HTERT RPE-1 (cell line): Measurements from ENCODE around the gene BPIFB6.
"Not testable (repeated sequence)": the region's sequence is repeated elsewhere in the genome, so short reads cannot be mapped to it uniquely, and the experiment has no call there.

ENCODE experiments used
- in situ Hi-C: fragments of 300-500 bp; cut with MboI; formaldehyde crosslinking; loops from 4 replicates; pipeline ENCODE4 v1.14.3; 2020; ENCODE audit warnings: low sequenced_read_pairs

The BPIFB6 gene

DNA sequence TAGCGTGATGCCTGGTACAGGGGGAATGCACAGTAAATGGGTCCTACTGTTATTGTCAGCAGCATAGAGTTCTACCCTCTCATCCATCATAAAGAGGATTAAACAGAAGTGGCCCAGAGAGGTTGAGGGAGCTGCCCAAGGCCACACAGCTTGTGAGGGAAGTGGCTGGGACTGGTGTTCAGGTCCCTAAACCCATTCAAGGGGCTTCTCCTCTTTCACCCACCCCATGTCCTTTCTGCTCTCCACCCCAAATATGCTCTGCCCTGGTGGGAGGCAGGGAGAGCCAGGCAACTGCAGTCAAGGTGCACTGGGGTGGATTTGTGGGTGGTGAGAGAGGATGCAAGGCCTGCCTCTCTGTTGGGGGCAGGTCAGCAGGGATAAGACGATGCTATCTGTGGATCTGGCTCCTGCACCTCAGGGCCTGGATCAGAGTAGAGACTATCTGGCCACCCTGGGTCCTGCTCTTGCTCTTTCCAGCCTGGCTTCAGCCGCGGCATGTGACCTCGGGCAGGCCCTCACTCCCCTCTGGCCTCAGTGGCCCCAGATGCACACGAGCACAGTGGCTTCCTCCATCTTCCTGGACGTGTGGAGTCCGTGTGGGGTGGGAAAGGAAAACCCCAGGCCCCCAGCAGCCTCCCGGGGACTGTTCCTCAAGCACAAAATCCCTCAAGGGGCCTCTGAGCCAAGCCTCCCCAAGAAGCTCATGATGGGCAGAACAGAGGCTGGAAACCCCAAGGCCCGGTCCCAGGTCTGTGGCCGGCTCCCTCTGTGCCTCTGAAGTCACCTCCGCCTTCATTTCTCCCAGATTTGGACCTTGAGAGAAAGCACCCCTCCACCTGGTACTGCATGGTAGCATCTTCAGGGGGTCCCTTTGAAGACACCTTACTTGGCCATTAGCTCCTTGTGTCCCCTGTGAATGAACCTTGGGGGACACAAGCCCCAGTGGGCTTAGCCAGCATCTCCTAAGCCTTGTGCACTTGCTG lies 3.4 kb upstream of the BPIFB6 start:
- in situ Hi-C loops, result no loop called here

DNA sequence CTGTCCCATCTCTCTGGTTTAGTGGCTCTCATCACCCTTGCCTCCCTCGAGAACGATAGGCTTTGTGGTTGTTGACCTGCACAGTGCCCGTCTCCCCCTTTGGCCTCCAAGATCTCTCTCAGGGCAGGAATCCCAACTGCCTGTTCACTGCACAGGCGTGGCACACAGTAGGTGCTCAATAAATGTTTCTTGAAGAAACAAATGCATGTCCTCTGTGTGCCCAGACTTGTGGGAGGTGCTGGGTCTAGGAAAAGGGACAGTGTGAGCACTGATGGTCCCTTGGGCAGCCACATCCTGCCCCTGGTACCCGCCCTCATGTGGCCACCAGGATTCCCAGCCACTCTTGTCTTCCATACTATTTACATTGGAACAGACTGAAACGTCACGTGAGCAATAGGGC lies 2.6 kb upstream of the BPIFB6 start:
- in situ Hi-C loops, result no loop called here

DNA sequence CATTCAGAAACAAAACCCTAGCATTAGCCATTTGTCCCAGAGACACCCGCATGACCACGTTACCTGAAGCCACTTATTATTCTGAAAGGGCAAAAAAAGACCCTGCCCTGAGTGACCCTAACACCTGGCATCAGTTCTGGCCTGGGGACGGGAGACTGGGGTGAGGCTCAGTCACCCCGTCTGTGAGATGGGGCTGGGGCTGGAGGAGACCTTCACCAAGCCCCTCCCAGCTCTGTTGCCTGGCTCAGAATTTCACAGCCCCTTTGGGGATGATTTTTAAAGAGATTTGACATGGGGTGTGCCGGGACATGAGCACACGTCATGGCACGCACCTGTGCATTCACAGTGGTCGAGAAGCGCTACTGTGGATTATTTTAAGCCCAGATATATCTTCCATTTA lies 1.4 kb upstream of the BPIFB6 start:
- in situ Hi-C loops, result no loop called here

DNA sequence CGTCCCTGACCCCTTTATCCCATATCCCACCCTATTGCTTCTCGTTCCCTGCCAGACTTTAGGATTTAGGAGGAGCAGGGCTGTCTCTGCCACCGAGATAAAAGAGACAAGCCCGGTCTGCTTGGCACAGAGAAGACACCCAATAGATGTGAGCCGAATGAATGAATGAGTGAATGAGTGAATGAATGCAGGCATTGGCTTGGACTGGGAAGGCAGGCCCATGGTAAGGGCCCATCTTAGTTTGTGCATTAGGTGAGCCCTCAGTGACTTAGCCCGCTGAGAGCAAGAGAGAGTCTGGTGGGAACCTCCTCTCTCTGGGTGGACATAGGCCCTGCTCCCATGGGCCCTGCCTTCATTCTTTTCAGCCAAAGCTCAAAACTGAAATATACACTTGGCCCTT lies 879 bp upstream of the BPIFB6 start:
- in situ Hi-C loops, result no loop called here

DNA sequence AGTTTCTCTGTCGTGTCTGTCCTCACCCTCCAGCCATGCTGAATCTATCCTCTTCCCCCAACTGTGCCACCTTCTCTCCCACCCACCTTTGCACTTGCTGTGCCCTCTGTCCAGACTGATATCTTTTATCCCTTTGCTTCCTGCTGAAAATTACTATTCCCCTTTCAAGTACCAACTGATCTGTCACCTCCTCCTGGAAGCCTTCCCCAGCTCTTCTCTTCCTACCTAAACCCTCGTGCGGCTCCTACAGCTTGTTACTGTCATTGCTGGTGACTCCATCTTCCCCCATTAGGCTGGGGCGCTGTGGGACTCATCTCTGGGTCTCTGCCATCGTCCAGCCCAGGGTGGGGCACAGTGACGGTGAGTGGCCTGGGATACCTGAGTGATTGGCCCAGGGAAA lies 1.1 kb downstream of the BPIFB6 start:
- in situ Hi-C loops, result no loop called here

DNA sequence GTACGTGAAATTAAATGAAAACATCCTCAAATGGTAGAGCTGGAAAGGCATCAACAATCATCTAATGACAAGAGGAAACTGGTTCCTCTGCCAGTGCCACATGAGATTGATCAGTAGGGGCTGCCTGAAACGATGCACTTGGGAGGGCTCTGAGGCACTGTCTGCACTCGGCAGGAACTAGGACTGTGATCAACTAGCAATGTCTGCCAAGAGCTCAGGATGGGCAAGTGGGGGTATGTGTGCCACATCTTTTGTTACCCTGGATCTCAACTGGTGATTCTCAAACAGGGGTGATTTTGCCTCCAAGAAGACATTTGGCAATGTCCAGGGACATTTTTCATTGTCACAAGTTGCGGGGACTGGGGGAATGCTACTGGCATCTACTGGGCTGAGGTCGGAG lies 1.9 kb downstream of the BPIFB6 start:
- in situ Hi-C loops, result no loop called here

DNA sequence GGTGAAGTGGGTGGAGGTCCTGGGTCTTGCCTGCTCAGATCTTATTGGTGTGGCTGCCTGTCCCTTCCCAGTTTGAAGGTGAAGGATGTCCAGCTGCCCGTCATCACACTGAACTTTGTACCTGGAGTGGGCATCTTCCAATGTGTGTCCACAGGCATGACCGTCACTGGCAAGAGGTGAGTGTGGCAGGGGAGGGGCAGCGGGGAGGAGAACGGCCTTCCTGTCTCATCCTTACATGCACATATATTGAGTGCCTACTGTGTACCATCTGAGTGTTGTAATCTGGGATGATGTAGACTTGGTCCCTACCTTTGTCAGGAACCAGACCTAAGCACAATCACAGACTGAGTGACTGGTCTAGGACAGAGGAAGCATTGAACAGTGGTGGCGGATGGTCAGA lies 2.7 kb downstream of the BPIFB6 start:
- in situ Hi-C loops, result no loop called here

DNA sequence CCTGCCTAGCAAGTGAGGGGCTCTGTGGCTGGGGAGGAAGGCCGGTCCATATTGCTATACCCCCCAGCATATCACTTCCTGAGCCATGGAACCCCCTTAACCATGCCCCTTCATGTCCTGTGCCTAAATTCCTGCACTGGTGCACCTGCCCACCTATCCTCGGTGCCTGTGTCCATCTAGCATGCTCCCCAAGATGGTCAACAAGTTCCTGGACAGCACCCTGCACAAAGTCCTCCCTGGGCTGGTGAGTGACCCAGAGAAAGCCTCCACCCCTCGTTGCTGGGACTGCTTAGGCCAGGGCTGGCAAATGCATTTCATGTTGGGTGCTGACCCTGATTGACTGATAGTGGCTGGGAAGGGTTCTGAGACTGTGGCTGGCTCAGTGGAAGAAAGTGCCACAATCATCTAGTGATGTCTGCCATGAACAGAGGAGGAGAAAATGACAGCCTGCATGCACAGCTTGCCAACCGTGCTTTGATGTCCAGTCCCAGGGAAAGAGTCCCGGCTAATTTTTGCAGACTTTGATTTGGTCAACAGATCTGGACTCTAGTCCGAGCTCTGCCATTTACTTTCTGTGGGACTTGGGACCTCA lies 3.5 kb downstream of the BPIFB6 start:
- in situ Hi-C loops, result no loop called here

DNA sequence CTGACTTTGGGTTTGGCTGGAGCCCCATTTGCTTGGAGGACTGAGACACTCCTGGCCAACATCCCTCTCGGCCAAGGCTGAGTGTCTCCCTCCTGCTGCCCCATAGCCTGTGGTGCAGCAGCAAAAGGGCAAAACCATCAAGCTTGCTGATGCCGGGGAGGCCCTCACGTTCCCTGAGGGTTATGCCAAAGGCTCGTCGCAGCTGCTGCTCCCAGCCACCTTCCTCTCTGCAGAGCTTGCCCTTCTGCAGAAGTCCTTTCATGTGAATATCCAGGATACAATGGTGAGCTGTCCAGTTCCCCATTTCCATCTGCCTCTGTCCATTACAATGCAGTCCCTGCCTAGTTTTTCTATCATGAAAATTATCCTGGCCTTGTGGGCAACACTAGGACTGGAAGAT lies 6.0 kb downstream of the BPIFB6 start:
- in situ Hi-C loops, result no loop called here

DNA sequence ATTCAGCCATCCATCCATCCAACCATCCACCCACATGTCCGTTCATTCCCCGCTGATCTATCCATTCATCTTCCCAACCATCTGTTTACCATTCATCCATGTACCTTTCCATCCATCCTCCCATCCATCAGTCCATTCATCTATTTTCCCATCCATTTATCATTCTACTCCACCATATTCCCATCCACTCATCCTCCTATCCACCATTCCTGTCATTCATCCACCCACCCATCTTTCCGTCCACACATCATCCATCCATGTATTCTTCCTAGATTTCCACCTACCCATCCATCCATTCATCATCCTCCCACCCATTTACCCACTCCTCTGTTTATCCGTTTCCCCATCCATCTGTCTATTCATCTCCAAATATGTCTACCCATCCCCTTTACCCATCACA lies 6.8 kb downstream of the BPIFB6 start:
- in situ Hi-C loops, result no loop called here

DNA sequence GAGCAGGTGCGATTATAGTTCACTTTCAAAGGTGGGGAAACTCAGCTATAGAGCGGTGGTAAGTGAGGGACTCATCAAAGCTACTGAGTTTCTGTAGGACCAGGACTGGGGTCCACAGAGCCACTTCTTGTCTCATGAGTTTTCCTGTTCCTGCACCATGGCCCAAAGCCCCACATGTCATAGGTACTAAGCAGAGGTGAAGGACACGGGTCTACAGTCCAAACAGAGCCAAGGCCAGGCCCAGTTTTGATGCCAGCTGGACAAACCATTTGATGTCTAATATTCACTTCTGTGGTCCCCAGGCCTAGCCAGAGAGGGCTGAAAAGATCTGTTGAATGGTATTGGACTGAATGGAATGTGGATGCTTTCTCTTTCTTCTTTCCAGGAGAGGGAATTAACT lies 11.0 kb downstream of the BPIFB6 start:
- in situ Hi-C loops, result no loop called here

DNA sequence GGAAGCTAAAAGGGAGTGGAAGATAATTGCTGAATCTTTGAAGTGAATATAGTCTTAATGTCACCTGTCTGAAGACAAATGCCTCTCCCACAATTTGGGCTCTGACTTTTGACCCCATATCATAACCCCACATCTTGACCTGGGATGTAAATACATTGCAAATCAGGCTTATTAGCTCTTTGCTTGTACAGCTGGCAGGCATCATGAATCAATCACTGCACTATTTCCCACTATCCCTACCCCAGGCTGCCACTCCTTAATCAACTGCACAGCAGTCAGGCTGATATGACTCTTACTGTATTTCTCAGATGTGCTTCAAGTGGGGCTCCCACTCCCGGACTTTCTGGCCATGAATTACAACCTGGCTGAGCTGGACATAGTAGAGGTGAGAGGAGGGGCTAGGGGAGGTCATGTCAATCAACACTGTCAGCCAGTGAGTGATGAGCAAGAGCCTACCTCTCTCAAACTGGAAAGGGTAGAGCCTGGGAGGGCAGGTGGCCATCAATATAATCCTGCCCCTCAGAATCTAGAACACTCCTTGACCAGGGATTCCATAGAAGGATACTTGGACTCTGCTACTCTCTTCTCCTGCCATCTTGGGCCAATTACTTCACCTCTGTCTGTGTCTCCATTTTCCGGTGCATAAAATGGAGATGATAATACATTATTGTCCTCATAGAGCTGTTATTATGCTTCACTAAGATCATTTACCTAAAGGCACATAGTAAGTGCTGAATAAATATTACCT lies 11.7 kb downstream of the BPIFB6 start:
- in situ Hi-C loops, result no loop called here

DNA sequence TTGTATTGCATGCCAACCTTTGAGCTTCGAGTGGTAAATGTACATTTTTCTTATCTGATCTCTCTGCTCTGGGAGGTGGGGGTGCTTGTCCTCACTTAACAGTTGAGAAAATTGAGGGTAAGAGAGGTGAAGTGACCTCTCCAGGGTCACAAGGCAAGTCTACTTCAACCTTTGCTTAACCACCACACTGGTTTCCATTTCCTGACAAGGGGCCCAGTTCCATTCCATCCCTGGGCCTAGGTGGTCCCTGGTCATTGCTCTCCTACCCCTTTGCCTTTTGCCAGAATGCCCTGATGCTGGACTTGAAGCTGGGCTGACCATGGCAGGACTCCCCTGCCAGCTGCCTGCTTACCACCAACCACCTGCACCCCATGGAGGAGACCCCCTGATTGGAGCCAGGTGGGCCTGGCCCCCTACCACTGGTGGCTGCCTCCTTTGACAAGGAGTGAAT lies 12.3 kb downstream of the BPIFB6 start:
- in situ Hi-C loops, result no loop called here

DNA sequence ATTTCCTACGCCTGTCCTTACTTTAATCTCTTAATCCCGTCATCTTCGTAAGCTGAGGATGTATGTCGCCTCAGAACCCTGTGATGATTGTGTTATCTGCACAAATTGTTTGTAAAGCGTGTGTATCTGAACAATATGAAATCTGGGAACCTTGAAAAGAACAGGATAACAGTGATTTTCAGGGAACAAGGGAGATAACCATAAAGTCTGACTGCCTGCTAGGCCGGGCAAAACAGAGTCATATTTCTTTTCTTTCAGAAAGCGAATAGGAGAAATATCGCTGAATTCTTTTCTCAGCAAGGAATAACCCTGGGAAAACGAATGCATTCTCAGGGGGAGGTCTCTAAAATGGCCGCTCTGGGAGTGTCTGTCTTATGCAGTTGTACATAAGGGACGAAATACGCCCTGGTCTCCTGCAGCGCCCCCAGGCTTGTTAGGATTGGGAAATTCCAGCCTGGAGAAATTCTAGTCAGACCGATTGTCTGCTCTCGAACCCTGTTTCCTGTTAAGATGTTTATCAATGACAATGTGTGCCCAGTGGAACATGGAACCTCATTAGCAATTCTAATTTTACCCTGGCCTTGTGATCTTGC lies 13.8 kb downstream of the BPIFB6 start:
- in situ Hi-C loops, result not testable (repeated sequence)

DNA sequence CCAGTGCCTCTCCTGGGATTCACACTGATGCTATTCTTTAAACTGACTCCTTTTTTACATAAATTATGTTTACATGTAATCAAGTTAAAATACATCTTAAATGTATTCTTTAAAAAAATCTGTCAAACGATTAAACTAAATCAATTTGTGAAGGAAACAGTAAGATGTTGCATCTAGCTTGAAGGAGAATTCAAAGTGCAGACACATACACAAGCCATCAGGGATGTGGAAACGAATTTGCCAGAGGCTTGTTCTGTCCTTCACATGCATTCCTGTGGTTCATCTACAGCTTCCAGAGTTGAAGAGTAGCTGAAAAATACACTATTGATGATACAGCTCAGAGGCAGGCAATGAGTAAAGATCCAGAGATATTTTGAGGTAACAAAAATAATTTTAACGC lies 15.0 kb downstream of the BPIFB6 start:
- in situ Hi-C loops, result no loop called here

DNA sequence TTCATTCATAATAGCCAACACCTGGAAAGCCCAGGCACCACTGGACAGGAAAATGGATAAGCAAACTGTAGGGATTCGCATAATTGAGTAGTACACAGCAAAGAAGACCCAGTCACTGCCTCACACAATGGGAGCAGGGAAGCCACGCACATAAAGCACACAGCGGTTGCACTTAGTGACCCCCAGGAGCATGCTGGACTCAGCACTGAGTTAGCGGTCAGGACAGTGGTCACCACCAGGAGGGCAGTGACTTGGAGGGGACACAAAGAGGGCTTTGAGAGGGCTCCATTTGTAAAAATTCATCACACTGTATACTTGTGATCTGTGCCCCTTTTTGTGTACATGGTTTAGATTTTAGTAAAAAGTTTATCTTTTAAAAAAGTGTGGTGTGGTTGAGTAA lies 19.9 kb downstream of the BPIFB6 start:
- in situ Hi-C loops, result no loop called here

DNA sequence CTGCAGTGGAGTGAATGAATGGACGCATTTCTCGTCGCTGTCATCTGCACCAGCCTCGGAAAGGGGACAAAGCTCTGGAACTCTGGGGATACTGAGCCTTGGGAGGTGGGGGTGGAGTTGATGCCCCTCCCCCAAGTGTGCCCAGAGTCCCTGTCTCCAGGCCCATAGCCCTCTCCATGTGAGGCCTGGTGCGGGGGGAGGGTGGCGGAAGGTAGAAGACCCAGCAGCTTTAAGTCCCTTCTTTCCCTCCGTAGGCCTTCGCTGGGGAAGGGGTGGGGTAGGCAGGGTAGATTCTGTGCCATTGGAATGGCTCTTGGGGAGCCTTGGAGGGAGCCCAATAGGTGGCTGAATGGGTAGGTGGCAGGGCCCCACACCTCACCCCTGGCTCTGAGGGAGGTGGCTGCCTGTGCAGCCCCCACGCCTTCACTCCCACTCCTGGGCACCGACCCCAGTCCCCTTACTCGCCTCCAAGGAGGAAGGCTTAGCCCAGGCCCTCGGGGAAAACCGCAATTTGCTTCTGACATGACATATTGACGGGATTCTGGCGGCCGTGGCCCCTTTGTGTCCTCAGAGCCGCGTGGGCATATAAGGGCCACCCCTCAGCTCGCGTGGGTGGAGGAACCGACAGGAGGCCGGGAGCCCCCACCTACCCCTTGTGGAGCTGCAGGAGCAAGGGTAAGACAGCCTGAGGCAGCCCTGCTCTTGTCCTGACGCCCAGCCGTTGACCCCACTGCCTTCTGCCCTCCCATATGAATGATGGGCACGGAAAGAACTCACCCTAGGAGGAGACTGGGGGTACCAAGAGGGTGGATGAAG lies 22.1 kb downstream of the BPIFB6 start, which contains the start of gene BPIFB3:
Gene BPIFB3, plus strand, starts transcription at position 613 of the 816 bp plus-strand sequence. CDS start 1,533 bp downstream, outside the sequence.
- in situ Hi-C loops, result no loop called here

DNA sequence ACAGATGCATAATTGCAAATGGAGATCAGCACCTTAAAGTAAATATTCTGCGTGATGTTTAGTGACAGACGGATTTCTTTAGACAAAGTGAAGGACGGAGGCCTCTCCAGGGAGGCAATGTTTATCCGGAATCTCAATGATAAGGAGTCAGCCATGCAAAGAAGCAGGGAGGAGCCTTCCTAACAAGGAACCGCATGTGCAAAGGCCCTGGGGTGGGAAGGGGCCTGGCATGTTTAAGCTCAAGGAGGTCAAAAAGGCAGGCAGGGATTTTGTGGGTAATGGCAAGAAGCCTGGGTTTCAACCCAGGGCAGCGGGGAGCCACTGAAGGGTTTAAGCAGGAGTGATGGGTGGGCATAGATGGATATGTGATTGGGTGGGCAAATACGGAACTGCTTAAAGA lies 22.9 kb downstream of the BPIFB6 start:
- in situ Hi-C loops, result no loop called here

DNA sequence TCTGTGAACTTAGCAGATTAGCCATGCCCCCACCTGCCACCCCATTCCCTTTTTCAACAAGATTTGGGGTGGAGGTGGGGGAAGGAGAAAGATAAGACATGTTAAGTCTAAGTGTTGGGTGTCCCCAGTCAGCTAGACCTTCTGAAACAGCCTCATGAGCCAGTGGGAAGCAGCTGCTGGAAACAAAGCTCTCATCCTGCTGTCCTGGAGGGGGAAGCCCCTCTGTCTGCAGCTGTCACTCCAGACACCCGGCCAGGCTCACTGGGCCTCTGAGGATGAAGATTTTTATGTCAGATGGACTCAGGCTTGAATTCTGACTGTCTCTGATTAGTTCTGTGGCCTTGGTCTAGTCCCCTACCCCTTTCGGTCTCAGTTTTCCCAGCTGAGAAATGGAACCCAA lies 23.3 kb downstream of the BPIFB6 start:
- in situ Hi-C loops, result no loop called here

DNA sequence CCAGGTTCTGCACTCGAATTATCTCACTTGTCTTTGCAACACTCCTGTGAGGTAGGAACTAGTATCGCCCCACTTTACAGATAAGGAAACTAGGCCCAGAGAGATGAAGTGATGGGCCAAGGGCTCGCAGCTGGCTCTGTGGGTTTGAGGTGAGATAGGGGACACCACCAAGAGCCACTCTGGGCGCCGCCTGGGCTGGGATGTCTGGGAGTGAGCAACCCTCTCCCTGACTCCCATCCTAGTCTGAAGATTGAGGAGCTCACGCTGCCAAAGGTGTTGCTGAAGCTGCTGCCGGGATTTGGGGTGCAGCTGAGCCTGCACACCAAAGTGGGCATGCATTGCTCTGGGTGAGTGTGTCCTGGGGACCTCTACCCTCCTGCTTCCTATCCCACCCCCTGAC lies 27.7 kb downstream of the BPIFB6 start:
- in situ Hi-C loops, result no loop called here
